Epithelial cell of proximal tubule (primary cell): ENCODE measurements around the gene CDH4. TPM values are rescaled to one million over a fixed set of nuclear protein-coding genes. Genes with fewer than 3 reads are reported as not detected.

ENCODE experiments used
- DNase-seq: peaks from one replicate; pipeline ENCODE4 v3.0.0-alpha.2; 2011; ENCODE audit warnings: low read depth
- H3K4me3 ChIP-seq: 2 replicates; pipeline ENCODE4 v1.5.1; 2011; ENCODE audit warnings: low read depth, mild to moderate bottlenecking, low read length
- total RNA-seq: library from RNA; depleted of rRNA; stranded (reverse); fragments of >200 nt; gene quantifications from 2 replicates; pipeline ENCODE4 v1.2.3, GENCODE V29; 2015
- TF ChIP-seq, protein P1 (sequence below): conservative IDR thresholded peaks from 2 replicates; pipeline ENCODE4 v1.5.1; 2012; ENCODE audit warnings: low read depth, mild to moderate bottlenecking, low read length

CDH4 gene
- total RNA-seq, 1 donor from 2014 or later, result 17.1 TPM

DNA sequence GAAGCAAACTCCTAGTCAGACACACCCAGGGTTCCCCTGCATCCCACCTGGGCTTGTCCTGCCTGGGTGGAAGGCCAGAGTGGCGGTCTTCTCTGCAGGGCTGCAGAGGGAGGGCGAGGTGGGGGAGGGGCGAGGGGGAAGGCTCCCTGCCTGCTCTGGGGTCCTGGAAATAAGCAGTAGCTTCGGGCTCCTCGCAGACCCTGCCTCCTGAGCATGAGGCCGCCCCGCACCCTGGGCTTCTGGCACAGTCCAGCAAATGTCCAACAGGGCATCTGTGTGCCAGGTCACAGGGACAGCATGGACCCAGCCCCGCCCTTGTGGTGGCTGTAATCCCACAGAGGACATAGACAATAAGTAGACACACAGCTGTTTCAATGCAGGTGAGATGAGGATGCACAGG is 619.9 kb downstream of the CDH4 start:
- TF ChIP-seq, protein P1, sequence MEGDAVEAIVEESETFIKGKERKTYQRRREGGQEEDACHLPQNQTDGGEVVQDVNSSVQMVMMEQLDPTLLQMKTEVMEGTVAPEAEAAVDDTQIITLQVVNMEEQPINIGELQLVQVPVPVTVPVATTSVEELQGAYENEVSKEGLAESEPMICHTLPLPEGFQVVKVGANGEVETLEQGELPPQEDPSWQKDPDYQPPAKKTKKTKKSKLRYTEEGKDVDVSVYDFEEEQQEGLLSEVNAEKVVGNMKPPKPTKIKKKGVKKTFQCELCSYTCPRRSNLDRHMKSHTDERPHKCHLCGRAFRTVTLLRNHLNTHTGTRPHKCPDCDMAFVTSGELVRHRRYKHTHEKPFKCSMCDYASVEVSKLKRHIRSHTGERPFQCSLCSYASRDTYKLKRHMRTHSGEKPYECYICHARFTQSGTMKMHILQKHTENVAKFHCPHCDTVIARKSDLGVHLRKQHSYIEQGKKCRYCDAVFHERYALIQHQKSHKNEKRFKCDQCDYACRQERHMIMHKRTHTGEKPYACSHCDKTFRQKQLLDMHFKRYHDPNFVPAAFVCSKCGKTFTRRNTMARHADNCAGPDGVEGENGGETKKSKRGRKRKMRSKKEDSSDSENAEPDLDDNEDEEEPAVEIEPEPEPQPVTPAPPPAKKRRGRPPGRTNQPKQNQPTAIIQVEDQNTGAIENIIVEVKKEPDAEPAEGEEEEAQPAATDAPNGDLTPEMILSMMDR, result no peak
- DNase-seq, result no peak

DNA sequence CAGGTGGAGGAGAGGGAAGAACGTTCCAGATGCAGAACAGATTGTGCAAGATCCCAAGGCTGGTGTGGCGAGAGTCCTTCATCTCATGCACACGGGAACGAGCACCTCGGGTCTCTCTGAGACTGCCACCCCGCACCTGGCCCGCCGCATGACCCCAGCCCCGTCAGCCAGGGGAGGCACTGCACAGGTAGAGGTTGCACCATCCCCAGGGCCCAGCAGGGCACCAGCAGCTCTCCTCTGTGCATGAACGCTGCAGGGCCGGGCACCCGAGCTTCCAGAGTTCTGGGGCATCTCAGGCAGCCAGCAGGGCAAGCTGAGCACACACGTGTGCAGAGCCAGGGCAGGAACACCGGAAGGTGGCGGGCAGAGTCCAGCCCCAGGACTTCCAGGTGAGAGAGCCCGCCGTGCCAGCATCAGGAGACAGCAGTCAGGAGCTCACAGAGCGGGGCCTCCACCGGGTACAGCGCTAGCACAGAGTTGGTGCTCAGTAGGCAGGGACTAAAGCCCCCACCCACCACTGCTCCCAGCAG is 620.4 kb downstream of the CDH4 start:
- TF ChIP-seq, protein P1, result no peak
- H3K4me3 ChIP-seq, result no peak overlapping the region
- no peak for DNase-seq

More for the DNA sequence above, 619.9 kb downstream of the CDH4 start:
- no peak overlapping the region for H3K4me3 ChIP-seq

DNA sequence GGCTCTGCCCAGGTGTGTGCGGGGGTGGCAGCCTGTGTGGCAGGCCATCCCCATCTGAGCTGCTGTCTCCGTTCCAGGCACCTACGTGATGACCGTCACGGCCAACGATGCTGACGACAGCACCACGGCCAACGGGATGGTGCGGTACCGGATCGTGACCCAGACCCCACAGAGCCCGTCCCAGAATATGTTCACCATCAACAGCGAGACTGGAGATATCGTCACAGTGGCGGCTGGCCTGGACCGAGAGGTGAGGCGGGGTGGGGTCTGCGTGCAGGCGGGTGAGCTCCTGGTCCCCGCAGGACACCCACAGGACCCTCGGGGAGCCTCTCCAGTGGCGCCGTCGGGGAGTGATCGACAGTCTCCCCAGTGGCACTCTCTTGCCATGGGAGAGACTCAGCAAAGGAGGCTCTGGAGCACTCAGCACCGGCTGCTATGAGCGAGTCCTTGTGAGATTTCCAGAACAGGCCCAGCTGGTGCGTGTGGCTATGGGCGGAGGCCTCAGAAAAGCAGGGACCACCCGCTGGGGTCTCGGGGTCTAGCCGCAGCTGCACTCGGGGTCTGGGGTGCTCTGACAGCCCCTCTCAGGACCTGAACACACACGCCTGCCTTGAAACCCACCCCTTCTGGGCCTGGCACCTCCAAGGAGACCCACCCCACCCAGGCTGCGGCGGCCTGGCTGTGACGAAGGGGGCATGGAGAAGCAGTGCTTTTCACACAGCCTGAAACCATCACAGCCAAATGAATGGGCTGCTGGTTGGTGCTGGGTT is 621.8 kb downstream of the CDH4 start:
- H3K4me3 ChIP-seq, result no peak overlapping the region
- TF ChIP-seq, protein P1, result no peak
- DNase-seq, result no peak

- no peak overlapping the region for H3K4me3 ChIP-seq
- TF ChIP-seq, protein P1, result peak; percentile 47
- no peak for DNase-seq
Measured at GRCh38 chr20:61874421-61875068, 622.5 kb downstream of the CDH4 start.

DNA sequence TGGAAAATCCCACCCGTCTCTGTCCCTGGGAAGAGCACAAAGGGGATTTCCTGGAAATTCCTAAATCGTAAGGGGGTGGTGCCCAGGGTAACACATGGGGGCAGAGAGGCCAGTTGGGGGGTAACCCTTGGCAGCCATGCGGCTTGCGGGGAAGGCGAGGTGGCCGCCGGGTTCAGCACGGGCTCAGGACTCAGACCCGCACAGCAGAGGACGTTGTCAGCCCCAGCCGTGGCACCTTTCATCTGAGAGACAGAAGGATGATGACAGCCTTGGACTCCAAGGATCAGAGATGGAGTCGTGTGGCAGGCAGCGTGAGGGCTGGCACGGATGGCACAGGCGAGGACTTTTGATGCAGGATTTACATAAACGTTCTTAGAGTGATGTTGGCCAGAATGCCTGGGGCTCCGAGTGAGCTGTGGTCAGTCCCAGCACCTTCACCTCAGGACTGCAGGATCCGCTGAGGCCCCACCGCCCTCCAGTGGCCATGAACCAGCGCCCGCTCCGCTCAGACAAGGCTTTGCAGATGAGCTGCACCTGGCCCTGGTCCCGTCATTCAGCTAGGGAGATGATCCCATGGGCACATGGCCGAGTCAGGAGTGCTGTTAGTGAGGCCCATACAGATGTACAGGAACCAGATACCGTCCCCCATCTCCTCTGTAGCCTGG is 623.3 kb downstream of the CDH4 start:
- DNase-seq, result no peak
- H3K4me3 ChIP-seq, result no peak overlapping the region
- TF ChIP-seq, protein P1, result no peak

- TF ChIP-seq, protein P1, result no peak
Measured at GRCh38 chr20:61875996-61876395, 623.9 kb downstream of the CDH4 start.

More at GRCh38 chr20:61875996-61876395, 623.9 kb downstream of the CDH4 start:
- no peak for DNase-seq
- no peak overlapping the region for H3K4me3 ChIP-seq
